CD4-positive, alpha-beta T cell treated with Interleukin-15 for 1 hour (primary cell): ENCODE data around the gene FLOT1.
A peak's percentile ranks its signal among the peaks of the same experiment; 100 is the strongest.

Source experiments
- DNase-seq: peaks from one replicate; pipeline ENCODE4 v3.0.0-alpha.2; 2020

The FLOT1 gene

DNA sequence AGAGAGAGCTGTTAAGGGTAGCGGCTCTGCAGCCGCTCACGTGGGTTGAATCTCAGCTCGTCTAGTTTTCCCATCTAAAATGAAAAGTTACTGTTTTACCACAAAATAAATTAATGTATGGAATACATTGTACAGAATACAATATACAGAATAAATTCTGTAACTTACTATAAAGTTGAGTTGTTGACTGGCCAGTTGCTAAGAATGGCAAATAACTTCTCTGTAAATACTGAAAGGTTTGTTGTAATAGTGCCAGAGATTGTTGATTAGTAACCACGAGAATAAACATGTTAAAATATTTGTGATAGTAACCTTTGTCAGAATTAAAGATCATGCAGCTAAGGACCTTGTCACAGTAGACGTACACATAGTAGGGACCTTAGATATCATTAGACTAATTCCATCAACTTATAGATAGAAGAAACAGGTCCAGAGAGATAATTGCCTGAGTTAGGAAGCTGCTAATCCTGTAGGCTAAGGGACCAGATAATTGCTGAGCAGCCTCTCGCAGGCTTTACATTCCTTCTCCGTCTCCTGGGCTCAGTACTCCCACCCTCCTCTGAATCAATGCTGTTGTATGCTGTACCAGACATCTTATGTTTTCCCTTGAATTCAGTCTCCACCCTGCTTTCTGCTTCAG lies 51.2 kb downstream of the FLOT1 start:
- DNase-seq, result no peak

DNA sequence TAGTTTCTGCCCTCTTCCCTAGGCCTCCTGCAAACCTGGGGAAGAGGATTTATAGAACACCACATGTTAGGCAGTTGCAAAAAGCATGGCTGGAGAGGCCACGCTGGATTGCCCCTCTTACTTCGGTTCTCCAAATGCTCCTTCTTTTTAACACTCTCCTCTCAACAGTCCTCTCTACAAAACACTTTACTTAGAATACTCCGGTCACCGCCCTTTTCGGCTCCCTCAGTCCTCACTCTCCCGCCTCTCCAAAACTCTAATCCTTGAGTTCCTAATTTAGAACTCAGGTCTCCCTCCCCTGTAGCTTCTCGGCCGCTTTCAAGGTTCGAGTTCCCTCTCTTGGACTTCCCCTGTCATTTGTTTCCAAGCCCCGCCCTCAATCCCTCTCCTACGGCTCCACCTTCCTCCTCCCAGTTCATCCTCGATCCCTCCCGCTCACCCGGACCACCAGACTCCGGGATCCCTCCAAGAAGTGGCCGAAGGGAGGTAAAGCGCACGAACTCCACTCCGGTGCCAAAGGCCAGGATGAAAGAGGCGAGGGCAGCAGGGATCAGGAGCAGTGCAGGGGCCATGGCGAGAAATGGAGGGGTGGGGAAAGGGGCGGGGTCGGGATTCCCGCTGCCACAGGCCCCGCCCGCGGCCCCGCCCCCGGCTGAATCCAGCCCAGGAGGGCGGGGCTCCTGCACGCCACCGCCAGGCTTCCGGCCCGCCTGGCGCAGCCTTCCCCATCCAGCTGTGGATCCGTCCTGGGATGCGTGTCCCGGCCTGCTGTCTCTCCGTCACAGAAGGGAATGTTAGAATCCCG lies 51.9 kb downstream of the FLOT1 start, which contains the start of gene NRM:
Gene NRM (minus strand): TSS at position 582 of the 805 bp plus-strand sequence. CDS start 10 bp downstream, at position 572.
- peak; percentile 65 for DNase-seq

GRCh38 chr6:30689985-30690384 lies 52.5 kb downstream of the FLOT1 start:
- no peak for DNase-seq

- DNase-seq, result no peak
Observed at GRCh38 chr6:30689022-30689865, 53.2 kb downstream of the FLOT1 start.

DNA sequence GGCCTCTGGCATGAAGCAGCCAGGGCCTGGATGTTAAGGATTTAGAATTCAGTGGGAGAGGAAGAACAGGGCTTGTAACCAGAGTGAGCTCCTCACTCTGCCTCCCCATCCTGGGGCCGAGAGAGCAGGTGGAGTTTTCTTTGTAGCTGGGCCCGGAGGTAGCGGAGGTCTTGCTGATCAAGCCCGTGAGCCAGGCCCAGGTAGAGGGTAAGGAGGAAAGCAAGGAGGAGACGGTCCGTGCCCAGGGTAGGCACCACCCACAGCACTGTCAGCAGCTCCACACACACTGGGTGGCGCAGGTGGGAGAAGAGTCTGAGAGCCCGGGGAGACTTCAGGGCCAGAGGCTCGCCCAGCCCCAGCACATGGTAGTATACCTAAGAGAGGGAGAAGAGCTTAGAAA lies 53.9 kb downstream of the FLOT1 start:
- DNase-seq, result peak; percentile 44

DNA sequence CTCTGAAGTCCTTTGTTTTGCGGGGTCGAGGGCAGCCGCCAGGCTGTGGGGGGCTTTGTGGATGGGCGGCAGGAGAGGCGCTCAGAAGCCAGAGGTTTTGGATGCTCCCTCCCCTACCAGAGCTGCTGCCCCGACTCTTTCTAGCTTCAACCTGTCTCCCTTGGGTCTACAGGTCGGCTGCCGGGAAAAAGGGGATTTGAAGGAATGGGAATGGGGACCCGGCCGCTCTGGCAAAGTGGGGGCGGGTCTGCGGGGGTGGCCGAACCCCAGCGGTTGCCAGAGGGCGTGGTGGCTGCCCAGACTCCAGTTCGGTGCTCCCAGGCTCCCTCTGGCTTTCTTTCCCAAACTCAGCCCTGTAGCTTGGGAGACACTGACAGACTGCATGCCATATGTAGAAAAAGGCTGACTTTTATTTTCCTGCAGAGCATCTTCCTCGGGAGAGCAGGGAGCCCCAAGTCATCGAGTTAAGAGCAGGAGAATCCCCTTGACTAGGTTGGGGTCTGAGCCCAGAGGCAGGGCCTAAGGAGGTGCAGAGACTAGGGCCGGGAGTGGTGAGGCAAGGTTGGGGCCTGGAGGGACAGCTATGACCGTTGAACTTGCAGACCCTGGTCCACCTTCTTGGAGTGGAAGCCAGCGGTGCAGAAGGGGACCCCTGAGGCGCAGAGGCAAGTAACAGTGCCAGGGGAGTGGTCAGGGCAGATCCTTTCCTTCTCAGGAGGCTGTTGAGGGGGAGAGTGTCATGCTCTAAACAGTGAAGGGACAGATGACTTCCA lies 54.6 kb downstream of the FLOT1 start:
- DNase-seq, result no peak

DNA sequence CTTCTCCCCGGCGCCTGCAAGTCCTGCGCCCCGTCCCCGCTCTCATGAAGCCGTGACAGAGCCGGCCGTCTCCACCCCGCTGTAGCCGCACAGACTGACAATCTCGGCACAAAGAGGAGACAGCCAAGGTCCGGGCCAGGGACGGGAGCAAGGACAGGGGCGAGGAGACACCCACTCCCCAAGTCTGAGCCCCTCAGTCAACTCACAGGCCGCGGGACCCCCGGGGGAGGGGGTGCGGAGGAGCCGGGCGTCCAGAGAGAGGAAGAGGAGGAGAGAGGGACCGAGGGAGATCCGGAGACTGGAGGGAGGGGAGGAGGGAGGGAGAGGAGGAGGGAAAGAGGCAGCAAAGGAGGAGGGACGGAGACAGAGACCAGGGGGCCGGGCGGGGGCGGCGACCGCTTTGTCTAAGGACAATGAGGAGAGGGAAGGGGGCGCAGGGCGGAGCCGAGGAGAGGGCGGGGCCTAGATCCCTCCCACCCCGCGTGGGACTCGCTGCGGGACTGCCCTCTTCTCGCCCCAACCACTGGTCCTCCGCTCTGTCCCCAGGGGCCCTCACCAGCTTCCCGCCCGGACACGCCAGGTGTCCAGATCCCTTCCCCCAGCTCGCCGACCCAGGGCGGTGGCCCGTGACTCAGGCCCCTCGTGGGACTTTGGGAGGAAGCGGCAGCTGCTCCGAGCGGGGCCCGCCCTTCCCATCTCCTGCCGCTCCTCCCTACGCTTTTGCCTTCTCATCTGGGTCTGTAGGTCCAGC lies 55.4 kb downstream of the FLOT1 start:
- DNase-seq, result peak; percentile 90

DNA sequence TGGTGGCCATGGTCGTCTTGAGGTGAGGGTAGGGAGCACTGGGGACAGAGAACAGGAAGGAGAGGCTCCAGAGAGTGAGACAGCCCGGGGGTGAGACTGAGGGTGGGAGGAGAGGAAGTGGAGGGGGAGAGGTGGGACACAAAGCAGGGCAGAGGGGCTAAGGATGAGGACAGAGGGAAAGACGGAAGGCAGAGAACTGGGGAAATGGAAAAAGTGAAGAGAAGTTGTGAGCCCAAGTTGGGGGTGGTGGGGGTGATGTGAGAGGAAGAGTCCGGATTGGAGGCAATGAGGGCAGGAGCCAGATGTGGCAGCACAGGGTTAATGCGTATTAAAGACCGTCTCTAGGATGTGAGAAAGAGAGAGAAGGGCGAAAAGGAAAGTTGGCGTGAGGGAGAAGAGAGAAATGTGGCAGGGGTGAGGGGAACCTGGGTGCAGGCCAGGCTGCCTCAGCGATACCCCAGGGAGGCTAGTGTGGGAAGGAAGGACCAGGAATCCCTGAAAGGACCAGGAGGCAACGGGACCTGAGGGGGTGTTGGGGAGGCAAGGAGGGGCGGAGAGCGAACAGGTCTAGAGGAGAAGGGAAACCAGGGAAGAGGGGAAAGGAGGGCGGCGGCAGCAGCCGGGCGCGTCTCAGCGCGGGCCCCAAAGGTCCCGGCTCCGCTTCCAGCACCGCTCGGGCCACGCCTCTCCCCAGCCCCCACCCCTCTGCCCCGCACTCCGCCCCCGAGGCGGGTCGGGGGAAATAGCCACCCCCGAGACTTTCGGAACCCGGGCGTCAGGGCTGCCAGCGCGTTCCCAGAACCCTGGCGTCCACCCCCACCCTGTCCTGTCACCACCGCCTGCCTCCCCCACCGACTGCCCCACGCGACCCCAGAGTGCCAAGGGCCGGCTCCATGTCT lies 56.2 kb downstream of the FLOT1 start, which contains the start of gene PPP1R18:
Gene PPP1R18 (minus strand): TSS at position 637 of the 899 bp plus-strand sequence. CDS start 627 bp downstream, at position 10.
- DNase-seq, result peak; percentile 84

DNA sequence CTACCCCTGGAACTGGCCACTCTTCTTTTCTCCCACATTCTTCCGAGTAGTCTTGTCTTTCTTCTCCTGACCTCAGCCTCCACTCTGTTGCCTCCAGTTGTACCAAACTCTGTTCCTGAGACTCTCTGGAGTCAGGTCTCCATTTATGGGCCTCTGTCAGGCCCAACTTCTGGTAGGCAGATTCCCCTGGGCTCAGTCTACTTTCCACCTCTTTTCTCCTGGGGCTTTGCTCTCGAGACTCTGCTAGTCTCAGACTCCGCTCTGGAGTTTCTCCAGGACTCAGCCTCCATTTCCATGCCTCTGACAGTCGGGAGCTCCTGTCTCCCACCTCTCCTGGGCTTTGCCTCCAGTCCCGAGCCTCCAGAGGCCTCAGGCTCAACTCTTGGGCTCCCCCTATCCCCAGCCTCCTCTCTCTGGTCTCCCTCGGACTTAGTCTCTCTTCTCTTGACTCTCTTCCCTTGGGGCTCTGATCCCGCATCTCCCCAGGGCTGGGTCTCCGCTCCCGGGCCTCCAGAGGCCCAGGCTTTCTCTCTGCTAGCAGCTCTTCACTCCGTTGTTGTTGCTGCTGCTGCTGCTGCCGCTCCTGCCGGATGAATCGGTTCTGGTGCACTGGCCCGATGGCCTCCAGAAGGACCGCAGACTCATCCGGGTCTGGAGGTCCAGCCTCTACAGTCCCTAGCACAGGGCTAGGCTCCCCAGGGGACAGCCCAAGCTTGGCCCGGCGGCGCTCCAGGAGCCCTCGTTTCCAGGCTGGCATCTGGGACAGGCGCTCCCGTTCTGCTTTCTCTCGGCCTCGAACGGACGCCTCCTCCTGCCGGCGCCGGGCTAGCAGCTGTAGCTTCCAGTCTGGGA lies 57.1 kb downstream of the FLOT1 start:
- DNase-seq, result peak; percentile 30

GRCh38 chr6:30684386-30685156 lies 57.9 kb downstream of the FLOT1 start:
- DNase-seq, result peak; percentile 64

DNA sequence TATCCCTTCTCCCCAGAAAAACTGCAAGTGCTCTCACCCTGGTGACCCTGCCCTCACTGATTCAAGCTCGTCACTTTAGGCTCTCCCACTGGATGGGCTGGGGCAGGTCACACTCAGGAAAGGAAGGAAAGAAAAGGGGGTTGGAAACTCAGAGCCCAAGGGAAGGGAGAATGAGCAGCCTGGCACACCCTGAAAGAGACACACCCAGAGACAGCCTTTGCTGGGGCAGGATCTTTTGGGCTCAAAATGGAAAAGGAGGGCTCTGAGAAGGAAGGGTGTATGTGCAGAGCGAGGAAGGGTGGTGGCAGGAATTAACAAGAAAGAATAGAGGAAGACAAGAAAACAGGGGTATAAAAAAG lies 58.5 kb downstream of the FLOT1 start:
- no peak for DNase-seq

DNA sequence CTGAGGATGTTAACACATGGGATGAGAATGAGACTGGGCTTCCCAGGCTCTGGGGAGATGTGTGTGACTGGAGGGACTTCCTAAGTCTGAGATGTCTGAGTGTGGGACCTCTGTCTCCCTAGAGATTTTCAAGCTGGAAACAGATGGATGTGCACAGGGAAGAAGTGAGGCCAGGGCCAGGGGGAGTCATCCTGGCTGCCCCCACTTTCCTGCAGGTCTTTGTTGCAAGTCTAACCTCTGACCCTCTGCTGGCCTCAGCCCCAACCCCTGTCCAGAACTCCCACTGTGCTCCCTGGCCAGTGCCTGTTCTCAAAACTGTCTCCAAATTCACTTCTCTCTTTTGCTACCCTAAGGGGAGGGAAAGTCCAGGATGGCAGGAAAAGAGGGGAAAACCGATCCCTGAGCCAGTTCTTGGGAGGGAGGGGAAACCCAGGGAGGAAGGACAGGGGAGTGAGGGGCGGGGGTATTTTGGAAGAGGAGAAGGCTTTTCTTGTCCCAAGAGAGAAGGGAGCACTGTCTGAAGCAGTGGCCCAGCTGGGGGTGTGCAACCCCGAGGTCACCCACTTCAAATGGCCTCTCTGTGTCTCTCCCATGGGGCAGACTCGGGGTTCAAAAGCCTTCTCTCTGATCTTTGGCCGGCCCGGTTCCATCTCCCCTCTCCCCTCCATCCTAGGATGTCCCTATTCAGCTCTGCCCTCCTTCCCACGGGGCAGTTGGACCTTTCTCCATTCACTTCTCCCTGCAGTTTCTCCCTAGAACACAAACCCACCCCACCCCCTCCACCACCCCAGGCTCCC lies 59.1 kb downstream of the FLOT1 start:
- DNase-seq, result no peak

GRCh38 chr6:30682143-30683117 lies 60.1 kb downstream of the FLOT1 start:
- peak; percentile 94 for DNase-seq

DNA sequence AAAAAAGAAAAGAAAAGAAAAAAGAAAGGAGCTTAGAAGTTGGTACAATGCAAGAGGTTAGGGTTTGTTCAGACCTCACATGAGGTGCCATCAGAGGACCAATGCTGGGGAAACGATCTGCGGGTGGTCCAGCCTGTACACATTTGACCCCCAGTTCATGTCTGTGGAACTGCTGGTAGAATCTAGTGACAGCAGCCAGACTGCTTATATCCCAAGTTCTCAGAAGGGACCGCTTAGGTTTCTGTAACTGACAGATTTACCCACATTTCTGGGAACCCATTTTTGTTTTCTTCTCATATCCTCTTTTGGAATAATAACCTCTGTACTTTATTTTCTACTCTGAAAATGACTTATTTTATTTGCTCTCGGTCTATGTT lies 60.7 kb downstream of the FLOT1 start:
- DNase-seq, result peak; percentile 24

GRCh38 chr6:30679765-30680535 lies 62.5 kb downstream of the FLOT1 start:
- DNase-seq, result no peak
